ENCODE measurements around the gene URI1. TPM values are rescaled to one million over a fixed set of nuclear protein-coding genes. Genes with fewer than 3 reads are reported as not detected.
"Not testable (repeated sequence)": the region's sequence is repeated elsewhere in the genome, so short reads cannot be mapped to it uniquely, and the experiment has no call there.

The URI1 gene
- total RNA-seq, 1 donor from 2014 or later = 43.7 TPM

GRCh38 chr19:29945017-29945416, 3.0 kb downstream of the URI1 start:
- no peak overlapping the region for H3K27ac Mint-ChIP-seq (ENCODE audit: unreplicated experiment)
- no peak overlapping the region for H3K4me3 Mint-ChIP-seq (ENCODE audit: unreplicated experiment)
- H3K36me3 Mint-ChIP-seq (ENCODE audit: unreplicated experiment) = no peaks in the 10 kb centered on the region
- no peak for DNase-seq (ENCODE audit: extremely low spot score, unreplicated experiment)
- H3K9me3 Mint-ChIP-seq (ENCODE audit: unreplicated experiment) = no peaks in the 10 kb centered on the region
- TF ChIP-seq CTCF (IDR thresholded peaks at IDR 0.05) = no peak
- no peaks in the 10 kb centered on the region for H3K27me3 Mint-ChIP-seq (ENCODE audit: unreplicated experiment)
- H3K4me1 Mint-ChIP-seq (ENCODE audit: unreplicated experiment) = peaks cover 42% of the 10 kb centered on the region

GRCh38 chr19:29945433-29945832, 3.4 kb downstream of the URI1 start:
- Mint-ChIP-seq H3K27me3 (ENCODE audit: unreplicated experiment) (no peaks in the 10 kb centered on the region), H3K9me3 (ENCODE audit: unreplicated experiment) (no peaks in the 10 kb centered on the region), H3K36me3 (ENCODE audit: unreplicated experiment) (no peaks in the 10 kb centered on the region), H3K4me3 (ENCODE audit: unreplicated experiment) (no peak overlapping the region), H3K4me1 (ENCODE audit: unreplicated experiment) (peaks cover 42% of the 10 kb centered on the region), H3K27ac (ENCODE audit: unreplicated experiment) (no peak overlapping the region)
- TF ChIP-seq CTCF (IDR thresholded peaks at IDR 0.05) = no peak
- no peak for DNase-seq (ENCODE audit: extremely low spot score, unreplicated experiment)

GRCh38 chr19:29946645-29947044, 4.6 kb downstream of the URI1 start:
- no peak for TF ChIP-seq CTCF (IDR thresholded peaks at IDR 0.05)
- DNase-seq (ENCODE audit: extremely low spot score, unreplicated experiment) = no peak
- no peaks in the 10 kb centered on the region for H3K36me3 Mint-ChIP-seq (ENCODE audit: unreplicated experiment)
- no peaks in the 10 kb centered on the region for H3K27me3 Mint-ChIP-seq (ENCODE audit: unreplicated experiment)
- no peak overlapping the region for H3K4me3 Mint-ChIP-seq (ENCODE audit: unreplicated experiment)
- peaks cover 42% of the 10 kb centered on the region for H3K4me1 Mint-ChIP-seq (ENCODE audit: unreplicated experiment)
- H3K27ac Mint-ChIP-seq (ENCODE audit: unreplicated experiment) = peak overlapping the region; percentile 8
- H3K9me3 Mint-ChIP-seq (ENCODE audit: unreplicated experiment) = no peaks in the 10 kb centered on the region

- H3K4me1 Mint-ChIP-seq (ENCODE audit: unreplicated experiment) = peaks cover 45% of the 10 kb centered on the region
- DNase-seq (ENCODE audit: extremely low spot score, unreplicated experiment) = no peak
- no peak for TF ChIP-seq CTCF (IDR thresholded peaks at IDR 0.05)
- H3K27me3 Mint-ChIP-seq (ENCODE audit: unreplicated experiment) = no peaks in the 10 kb centered on the region
- H3K36me3 Mint-ChIP-seq (ENCODE audit: unreplicated experiment) = no peaks in the 10 kb centered on the region
- H3K4me3 Mint-ChIP-seq (ENCODE audit: unreplicated experiment) = no peak overlapping the region
- no peak overlapping the region for H3K27ac Mint-ChIP-seq (ENCODE audit: unreplicated experiment)
- no peaks in the 10 kb centered on the region for H3K9me3 Mint-ChIP-seq (ENCODE audit: unreplicated experiment)
Observed at GRCh38 chr19:29947871-29948270, 5.8 kb downstream of the URI1 start.

- H3K4me3 Mint-ChIP-seq (ENCODE audit: unreplicated experiment); H3K27ac Mint-ChIP-seq (ENCODE audit: unreplicated experiment); H3K36me3 Mint-ChIP-seq (ENCODE audit: unreplicated experiment); DNase-seq (ENCODE audit: extremely low spot score, unreplicated experiment); H3K9me3 Mint-ChIP-seq (ENCODE audit: unreplicated experiment); H3K27me3 Mint-ChIP-seq (ENCODE audit: unreplicated experiment): not testable (repeated sequence)
- peaks cover 39% of the 10 kb centered on the region for H3K4me1 Mint-ChIP-seq (ENCODE audit: unreplicated experiment)
Observed at GRCh38 chr19:29948759-29949470, 6.9 kb downstream of the URI1 start.

Measured in osteocyte (in vitro differentiated cells).